ENCODE data around the gene FIGNL2. TPM values are rescaled to one million over a fixed set of nuclear protein-coding genes. Genes with fewer than 3 reads are reported as not detected.

Gene FIGNL2
- total and polyA plus RNA-seq, 8 donors = 0.58 to 2.3 (median 1.6) TPM

- Histone ChIP-seq H3K9me3 (no peaks in the 10 kb centered on the region), H3K4me1 (peaks cover 0 to 31% of the 10 kb centered on the region in 2 donors), H3K4me3 (no peak overlapping the region), H3K27me3 (peaks cover 3 to 50% of the 10 kb centered on the region in 2 donors), H3K36me3 (no peaks in the 10 kb centered on the region), H3K27ac (no peak overlapping the region)
- ATAC-seq (peak; percentile 41), DNase-seq (peak in 1 of 4 donors; percentile 73)
- peak; percentile 21 to 34 for TF ChIP-seq CTCF (IDR thresholded peaks at IDR 0.05)
- intact Hi-C loops (cut with DNase I) = no loop called here
Measured at GRCh38 chr12:51823875-51824565, 24.5 kb downstream of the FIGNL2 start.

GRCh38 chr12:51822956-51823355 is 25.6 kb downstream of the FIGNL2 start:
- H3K36me3 ChIP-seq = no peaks in the 10 kb centered on the region
- no peak overlapping the region for H3K27ac ChIP-seq
- no peak for TF ChIP-seq CTCF (IDR thresholded peaks at IDR 0.05)
- DNase-seq (no peak), ATAC-seq (no peak)
- H3K9me3 ChIP-seq = no peaks in the 10 kb centered on the region
- peaks cover 3 to 52% of the 10 kb centered on the region in 2 donors for H3K27me3 ChIP-seq
- H3K4me3 ChIP-seq = no peak overlapping the region
- intact Hi-C loops (cut with DNase I) = no loop called here
- H3K4me1 ChIP-seq = peaks cover 0 to 25% of the 10 kb centered on the region in 2 donors

DNA sequence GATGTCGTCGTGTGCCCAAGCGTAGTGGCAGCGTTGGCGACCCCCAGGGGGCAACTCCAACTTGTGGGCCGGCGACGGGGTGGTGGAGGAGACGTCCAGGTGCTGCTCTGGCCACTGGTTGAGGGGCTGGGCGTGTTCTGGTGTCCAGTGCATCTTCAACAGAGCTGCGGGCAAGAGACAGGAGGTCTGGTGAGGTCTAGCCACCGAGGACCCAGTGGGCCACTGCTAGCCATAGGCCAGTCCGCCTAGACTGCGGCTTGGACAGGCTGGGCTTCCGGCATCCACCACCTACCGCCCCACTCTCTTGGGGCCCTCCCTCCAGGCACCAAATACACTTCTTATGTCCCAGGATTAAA is 26.3 kb downstream of the FIGNL2 start:
- peaks cover 3 to 58% of the 10 kb centered on the region in 2 donors for H3K27me3 ChIP-seq
- peak overlapping the region in 1 of 2 donors; percentile 46 for H3K4me3 ChIP-seq
- TF ChIP-seq CTCF (IDR thresholded peaks at IDR 0.05) = no peak
- H3K4me1 ChIP-seq = peaks cover 0 to 19% of the 10 kb centered on the region in 2 donors
- DNase-seq (no peak), ATAC-seq (no peak)
- H3K27ac ChIP-seq = no peak overlapping the region
- intact Hi-C loops (cut with DNase I) = no loop called here
- no peaks in the 10 kb centered on the region for H3K36me3 ChIP-seq
- no peaks in the 10 kb centered on the region for H3K9me3 ChIP-seq

DNA sequence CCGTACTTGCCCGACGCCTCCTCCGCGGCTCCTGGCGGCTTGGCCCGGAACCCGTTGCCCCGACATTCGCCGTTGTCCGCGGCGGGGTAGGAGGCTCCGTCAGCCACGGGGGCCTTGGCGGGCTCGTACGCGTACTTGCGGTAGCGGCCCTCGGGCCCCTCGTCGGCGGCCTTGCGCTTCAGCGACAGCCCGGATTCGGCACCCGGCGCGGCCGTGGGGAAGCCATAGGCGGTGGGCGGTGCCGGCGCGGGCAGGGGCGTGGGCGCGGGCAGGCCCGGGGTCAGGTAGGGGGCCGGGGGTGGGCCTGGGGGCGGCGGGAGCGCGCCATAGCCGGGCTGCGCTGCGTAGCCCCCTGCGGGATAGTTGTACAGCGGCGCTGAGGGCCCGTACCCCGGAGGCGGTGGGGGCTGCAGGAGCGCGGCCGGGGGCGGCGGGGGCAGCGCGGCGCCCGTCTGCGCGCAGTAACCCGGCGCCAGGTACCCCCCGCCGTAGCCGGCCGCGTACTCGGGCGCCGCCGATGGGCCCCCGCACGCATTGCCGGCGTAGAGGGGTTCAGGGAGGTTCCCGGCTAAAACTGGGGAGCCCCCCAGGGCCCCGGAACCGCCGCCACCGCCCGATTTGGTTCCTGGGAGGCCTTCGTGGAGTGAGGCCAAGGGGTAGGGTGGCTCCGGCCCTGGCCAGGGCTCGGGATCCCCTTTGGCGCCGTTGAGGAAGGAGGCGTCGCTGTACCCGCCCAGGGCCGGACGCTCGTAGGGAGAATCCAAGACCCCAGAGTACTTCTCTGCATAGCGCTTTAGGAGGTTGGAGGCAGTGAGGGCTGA is 26.9 kb downstream of the FIGNL2 start:
- H3K27me3 ChIP-seq = peaks cover 3 to 64% of the 10 kb centered on the region in 2 donors
- H3K4me1 ChIP-seq = peaks cover 0 to 19% of the 10 kb centered on the region in 2 donors
- no peak for TF ChIP-seq CTCF (IDR thresholded peaks at IDR 0.05)
- H3K9me3 ChIP-seq = no peaks in the 10 kb centered on the region
- H3K36me3 ChIP-seq = no peaks in the 10 kb centered on the region
- intact Hi-C loops (cut with DNase I) = no loop called here
- DNase-seq (peak in 1 of 4 donors; percentile 84), ATAC-seq (peak; percentile 13)
- H3K4me3 ChIP-seq = peak overlapping the region; percentile 35 to 46
- peak overlapping the region in 1 of 2 donors; percentile 51 for H3K27ac ChIP-seq

Measured in left lung (tissue), 10 donors.